Chondrocyte (in vitro differentiated cells): Measurements from ENCODE around the gene MARCHF11. TPM values are rescaled to one million over a fixed set of nuclear protein-coding genes. Genes with fewer than 3 reads are reported as not detected.

Experiments used
- DNase-seq: peaks from one replicate; pipeline ENCODE4 v3.0.0; 2021; ENCODE audit warnings: mixed read lengths, low spot score
- H3K27ac Mint-ChIP-seq: one replicate; pipeline ENCODE4 v1.8.0; 2021; ENCODE audit warnings: mild to moderate bottlenecking, moderate library complexity, mixed read lengths; ENCODE audit not compliant: unreplicated experiment
- H3K27me3 Mint-ChIP-seq: 2 replicates; pipeline ENCODE4 v1.8.0; 2021; ENCODE audit warnings: low read depth, mixed read lengths
- H3K36me3 Mint-ChIP-seq: 2 replicates; pipeline ENCODE4 v1.8.0; 2021; ENCODE audit warnings: low read depth, mixed read lengths
- H3K4me1 Mint-ChIP-seq: 2 replicates; pipeline ENCODE4 v1.8.0; 2021; ENCODE audit warnings: low read depth, mild to moderate bottlenecking, mixed read lengths
- H3K4me3 Mint-ChIP-seq: one replicate; pipeline ENCODE4 v1.8.0; 2021; ENCODE audit warnings: mild to moderate bottlenecking, moderate library complexity, mixed read lengths; ENCODE audit not compliant: unreplicated experiment
- H3K9me3 Mint-ChIP-seq: 2 replicates; pipeline ENCODE4 v1.8.0; 2021; ENCODE audit warnings: low read depth, mixed read lengths
- CTCF ChIP-seq: fragments of 200-600 bp; sonication (generic); IDR thresholded peaks from 2 replicates; pipeline ENCODE4 v1.5.0; 2021; ENCODE audit warnings: antibody characterized with exemption, mild to moderate bottlenecking, moderate library complexity
- total RNA-seq: library from RNA; stranded (reverse); gene quantifications from 3 replicates; pipeline ENCODE4 v1.2.1, GENCODE V29; 2021

The MARCHF11 gene
- total RNA-seq, 1 donor from 2014 or later = not detected

- Mint-ChIP-seq H3K36me3 (no peaks in the 10 kb centered on the region), H3K4me1 (no peaks in the 10 kb centered on the region), H3K27me3 (peaks cover 14% of the 10 kb centered on the region), H3K9me3 (peaks cover 6% of the 10 kb centered on the region), H3K27ac (no peak overlapping the region), H3K4me3 (no peak overlapping the region)
- DNase-seq = no peak
- no peak for TF ChIP-seq CTCF
These were observed 145.1 kb downstream of the MARCHF11 start for GRCh38 chr5:16034319-16035001.

DNA sequence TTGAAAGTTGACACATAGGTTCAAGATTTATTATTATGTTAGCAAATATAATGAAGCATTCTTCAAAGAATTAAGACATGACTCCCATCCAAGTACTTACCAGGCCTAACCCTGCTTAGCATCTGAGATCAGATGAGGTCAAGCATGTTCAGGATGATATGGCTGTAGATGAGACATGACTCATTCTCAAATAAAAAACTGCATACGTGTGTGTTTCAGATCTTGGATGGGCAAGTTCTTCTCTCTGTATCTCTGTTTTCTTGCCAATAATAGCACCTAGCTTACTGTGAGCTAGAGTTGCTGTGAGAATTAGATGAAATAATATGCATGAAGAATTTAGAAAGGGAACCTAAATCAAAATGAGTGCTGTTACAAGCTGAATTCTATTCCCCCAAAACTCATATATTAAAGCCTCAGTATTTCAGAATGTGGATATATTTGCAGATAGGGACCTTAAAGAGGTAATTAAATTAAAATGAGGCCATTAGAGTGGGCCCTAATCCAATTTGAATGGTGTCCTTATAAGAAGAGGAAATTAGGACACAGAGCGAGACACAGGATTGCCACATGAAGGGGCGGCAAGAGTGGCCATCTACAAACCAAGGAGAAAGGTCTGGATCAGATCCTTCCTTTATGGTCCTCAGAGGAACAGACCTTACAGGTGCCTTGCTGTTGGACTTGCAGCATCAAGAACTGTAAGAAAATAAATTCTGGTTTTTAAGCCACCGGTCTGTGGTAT is 146.2 kb downstream of the MARCHF11 start:
- Mint-ChIP-seq H3K27me3 (peaks cover 19% of the 10 kb centered on the region), H3K27ac (no peak overlapping the region), H3K9me3 (peaks cover 6% of the 10 kb centered on the region), H3K4me1 (no peaks in the 10 kb centered on the region), H3K4me3 (no peak overlapping the region), H3K36me3 (no peaks in the 10 kb centered on the region)
- DNase-seq = no peak
- no peak for TF ChIP-seq CTCF

DNA sequence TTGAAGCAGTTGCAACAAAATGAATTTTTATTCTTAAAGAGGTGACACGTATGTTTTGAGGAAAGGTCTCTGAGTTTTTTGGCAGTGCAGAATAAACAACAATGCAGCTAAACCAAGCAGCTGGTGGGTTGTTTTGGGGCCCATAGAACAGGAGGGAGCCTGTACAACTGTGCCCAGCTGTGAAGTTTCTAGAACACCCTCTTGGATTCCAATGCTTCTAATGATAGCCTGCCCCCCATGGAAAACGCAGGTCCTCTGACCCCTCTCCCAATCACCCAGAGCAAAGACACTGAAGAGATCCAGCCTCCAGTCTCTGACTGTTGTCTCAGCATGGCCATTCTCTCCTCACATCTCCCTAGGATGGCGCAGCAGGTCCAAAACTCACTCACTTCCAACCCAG is 150.9 kb downstream of the MARCHF11 start:
- Mint-ChIP-seq H3K9me3 (peaks cover 9% of the 10 kb centered on the region), H3K27ac (no peak overlapping the region), H3K4me1 (no peaks in the 10 kb centered on the region), H3K27me3 (peaks cover 9% of the 10 kb centered on the region), H3K4me3 (no peak overlapping the region), H3K36me3 (no peaks in the 10 kb centered on the region)
- DNase-seq = no peak
- no peak for TF ChIP-seq CTCF

- H3K4me3 Mint-ChIP-seq = no peak overlapping the region
- H3K4me1 Mint-ChIP-seq = no peaks in the 10 kb centered on the region
- no peak overlapping the region for H3K27ac Mint-ChIP-seq
- DNase-seq = no peak
- no peaks in the 10 kb centered on the region for H3K36me3 Mint-ChIP-seq
- peaks cover 13% of the 10 kb centered on the region for H3K27me3 Mint-ChIP-seq
- H3K9me3 Mint-ChIP-seq = peaks cover 8% of the 10 kb centered on the region
- no peak for TF ChIP-seq CTCF
These were observed 153.9 kb downstream of the MARCHF11 start for GRCh38 chr5:16025681-16026080.

DNA sequence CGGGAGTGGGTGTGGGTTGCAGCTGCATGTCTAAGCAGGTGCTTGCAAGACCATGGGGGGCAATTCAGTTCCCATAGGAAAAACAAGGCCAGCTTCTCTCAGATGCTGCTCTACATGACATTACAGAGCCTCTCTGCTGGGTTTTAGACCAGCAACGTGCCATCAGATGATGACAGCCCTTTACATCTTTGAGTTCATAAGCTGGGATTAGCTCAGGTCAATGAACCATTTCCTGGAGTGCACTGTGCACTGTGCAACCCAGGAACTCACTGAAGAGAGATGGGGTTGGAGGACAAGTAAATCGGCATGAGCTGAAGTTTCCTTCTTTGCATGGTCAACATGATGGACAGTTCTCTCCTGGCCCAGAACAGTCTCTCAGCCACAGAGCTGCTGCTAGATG is 160.6 kb downstream of the MARCHF11 start:
- H3K4me3 Mint-ChIP-seq = no peak overlapping the region
- H3K36me3 Mint-ChIP-seq = no peaks in the 10 kb centered on the region
- no peak for TF ChIP-seq CTCF
- H3K9me3 Mint-ChIP-seq = peaks cover 8% of the 10 kb centered on the region
- no peak for DNase-seq
- no peaks in the 10 kb centered on the region for H3K4me1 Mint-ChIP-seq
- no peak overlapping the region for H3K27ac Mint-ChIP-seq
- peaks cover 20% of the 10 kb centered on the region for H3K27me3 Mint-ChIP-seq
